Measurements from ENCODE around the gene APBA2.

The APBA2 gene

DNA sequence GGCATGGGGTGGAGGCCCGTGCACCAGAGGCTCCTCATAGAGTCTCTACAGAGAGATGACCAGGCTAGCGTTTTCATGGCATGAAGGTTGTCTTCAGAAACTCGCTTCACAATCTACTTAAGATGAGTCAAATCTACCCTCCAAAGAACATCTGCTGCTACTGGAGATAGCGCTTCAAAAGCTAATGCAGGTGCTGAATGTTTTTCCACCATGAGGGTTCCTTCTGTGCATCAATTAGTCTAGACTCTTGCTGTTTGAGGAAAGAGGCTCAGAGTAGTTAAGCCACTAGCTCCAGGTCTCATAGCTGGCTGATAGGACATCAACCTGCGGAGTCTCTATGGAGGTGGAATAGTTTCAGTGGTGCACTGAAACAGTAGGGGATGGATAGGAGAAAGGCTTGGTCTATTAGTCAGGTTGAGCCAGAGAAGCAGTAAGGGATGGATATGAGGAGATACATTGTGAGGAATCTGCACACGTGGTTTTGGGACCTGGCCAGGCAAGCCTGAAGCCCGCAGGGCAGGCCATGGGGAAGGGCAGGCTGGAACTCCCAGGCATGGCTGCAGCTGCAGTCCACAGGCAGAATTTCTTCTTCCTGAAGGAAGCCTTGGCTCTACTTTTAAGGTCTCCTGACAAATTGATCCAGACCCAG lies 117.5 kb downstream of the APBA2 start:
- Histone ChIP-seq H3K27ac (ENCODE audit: low read length) (no peak overlapping the region), H3K36me3 (ENCODE audit: control insufficient read depth in 1 of 2, insufficient read depth in 2 of 2, low read length in 2 of 2) (no peaks in the 10 kb centered on the region), H3K27me3 (ENCODE audit: low read depth, low read length) (no peaks in the 10 kb centered on the region), H3K9me3 (ENCODE audit: control insufficient read depth in 1 of 2, low read length in 2 of 2) (no peaks in the 10 kb centered on the region), H3K4me1 (ENCODE audit: control insufficient read depth in 1 of 2, insufficient read depth in 2 of 2, low read length in 2 of 2) (no peaks in the 10 kb centered on the region), H3K4me3 (ENCODE audit: low read depth in 1 of 2, low read length in 2 of 2) (no peak overlapping the region)

DNA sequence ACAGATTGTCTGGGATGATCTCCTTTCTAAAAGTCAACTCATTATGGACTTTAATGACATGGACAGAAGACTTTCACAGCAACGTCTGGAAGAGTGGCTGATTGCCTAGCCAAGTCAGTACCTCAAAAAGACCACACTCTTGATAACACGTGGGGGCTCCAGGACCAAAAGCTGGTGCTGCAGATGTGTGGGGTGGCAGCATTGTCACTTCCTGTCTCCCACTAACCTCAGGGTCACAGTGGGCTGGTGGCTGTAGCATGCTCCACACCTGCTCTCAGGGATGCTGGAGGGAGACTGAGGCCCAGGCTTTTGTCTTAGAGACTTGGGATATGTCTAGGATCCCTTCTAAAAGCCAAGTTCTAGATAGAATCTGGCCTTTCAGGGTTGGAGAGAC lies 118.1 kb downstream of the APBA2 start:
- Histone ChIP-seq H3K27me3 (ENCODE audit: low read depth, low read length) (no peaks in the 10 kb centered on the region), H3K4me3 (ENCODE audit: low read depth in 1 of 2, low read length in 2 of 2) (no peak overlapping the region), H3K27ac (ENCODE audit: low read length) (no peak overlapping the region), H3K9me3 (ENCODE audit: control insufficient read depth in 1 of 2, low read length in 2 of 2) (no peaks in the 10 kb centered on the region), H3K36me3 (ENCODE audit: control insufficient read depth in 1 of 2, insufficient read depth in 2 of 2, low read length in 2 of 2) (no peaks in the 10 kb centered on the region), H3K4me1 (ENCODE audit: control insufficient read depth in 1 of 2, insufficient read depth in 2 of 2, low read length in 2 of 2) (no peaks in the 10 kb centered on the region)

DNA sequence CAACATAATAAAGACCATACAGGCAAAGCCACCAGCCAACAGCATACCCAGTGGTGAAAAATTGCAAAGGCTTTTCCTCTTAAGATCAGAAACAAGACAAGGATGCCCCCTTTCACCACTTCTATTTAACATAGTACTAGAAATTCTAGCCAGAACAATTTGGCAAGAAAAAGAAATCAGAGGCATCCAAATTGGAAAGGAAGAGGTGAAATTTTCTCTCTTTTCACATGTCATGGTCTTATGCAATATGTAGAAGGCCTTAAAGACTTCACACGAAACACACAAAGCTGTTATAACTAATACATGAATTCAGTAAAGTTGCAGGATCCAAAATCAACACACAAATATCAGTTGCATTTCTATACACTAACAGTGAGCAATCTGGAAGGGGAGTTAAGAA lies 120.2 kb downstream of the APBA2 start:
- no peaks in the 10 kb centered on the region for H3K9me3 ChIP-seq (ENCODE audit: control insufficient read depth in 1 of 2, low read length in 2 of 2)
- no peaks in the 10 kb centered on the region for H3K4me1 ChIP-seq (ENCODE audit: control insufficient read depth in 1 of 2, insufficient read depth in 2 of 2, low read length in 2 of 2)
- no peaks in the 10 kb centered on the region for H3K27me3 ChIP-seq (ENCODE audit: low read depth, low read length)
- no peaks in the 10 kb centered on the region for H3K36me3 ChIP-seq (ENCODE audit: control insufficient read depth in 1 of 2, insufficient read depth in 2 of 2, low read length in 2 of 2)
- no peak overlapping the region for H3K27ac ChIP-seq (ENCODE audit: low read length)
- H3K4me3 ChIP-seq (ENCODE audit: low read depth in 1 of 2, low read length in 2 of 2), result no peak overlapping the region

DNA sequence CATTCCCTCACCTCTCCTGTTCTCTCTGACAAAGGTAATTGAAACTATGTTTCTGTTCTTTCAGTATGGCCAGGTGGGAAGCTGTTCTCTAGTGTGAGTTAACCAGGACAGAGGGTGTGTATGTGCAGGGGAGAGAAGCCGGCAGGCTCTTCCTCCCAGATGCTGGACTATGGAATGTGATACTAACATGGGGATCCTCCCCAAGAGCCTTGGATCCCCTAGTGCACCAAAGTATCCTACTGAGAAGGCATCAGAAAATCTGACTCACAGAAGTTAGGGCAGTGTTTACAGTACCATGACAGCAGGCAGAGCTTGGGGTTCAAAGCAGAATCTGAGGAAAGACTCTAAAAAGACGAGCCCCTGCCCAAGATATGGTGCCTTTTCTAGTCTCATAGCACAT lies 123.1 kb downstream of the APBA2 start:
- Histone ChIP-seq H3K27ac (ENCODE audit: low read length) (no peak overlapping the region), H3K4me1 (ENCODE audit: control insufficient read depth in 1 of 2, insufficient read depth in 2 of 2, low read length in 2 of 2) (no peaks in the 10 kb centered on the region), H3K36me3 (ENCODE audit: control insufficient read depth in 1 of 2, insufficient read depth in 2 of 2, low read length in 2 of 2) (no peaks in the 10 kb centered on the region), H3K9me3 (ENCODE audit: control insufficient read depth in 1 of 2, low read length in 2 of 2) (no peaks in the 10 kb centered on the region), H3K4me3 (ENCODE audit: low read depth in 1 of 2, low read length in 2 of 2) (no peak overlapping the region), H3K27me3 (ENCODE audit: low read depth, low read length) (no peaks in the 10 kb centered on the region)

DNA sequence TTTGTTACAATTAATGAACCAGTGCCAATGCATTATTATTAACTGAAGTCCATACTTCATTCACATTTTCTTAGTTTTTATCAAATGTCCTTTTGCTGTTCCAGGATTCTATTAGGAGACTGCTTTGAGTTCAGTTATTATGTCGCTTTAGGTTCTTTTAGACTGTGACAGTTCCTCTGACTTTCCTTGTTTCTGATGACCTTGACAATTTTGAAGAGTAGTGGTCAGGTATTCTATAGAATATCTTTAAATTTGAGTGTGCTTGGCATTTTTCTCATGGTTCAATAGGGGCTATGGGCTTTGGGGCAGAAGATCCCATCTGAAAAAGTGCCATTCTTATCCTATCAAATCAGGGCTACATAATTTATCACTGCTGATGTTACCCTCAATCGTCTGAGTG lies 126.3 kb downstream of the APBA2 start:
- H3K9me3 ChIP-seq (ENCODE audit: control insufficient read depth in 1 of 2, low read length in 2 of 2), result no peaks in the 10 kb centered on the region
- no peaks in the 10 kb centered on the region for H3K27me3 ChIP-seq (ENCODE audit: low read depth, low read length)
- H3K36me3 ChIP-seq (ENCODE audit: control insufficient read depth in 1 of 2, insufficient read depth in 2 of 2, low read length in 2 of 2), result no peaks in the 10 kb centered on the region
- no peak overlapping the region for H3K27ac ChIP-seq (ENCODE audit: low read length)
- H3K4me3 ChIP-seq (ENCODE audit: low read depth in 1 of 2, low read length in 2 of 2), result no peak overlapping the region
- H3K4me1 ChIP-seq (ENCODE audit: control insufficient read depth in 1 of 2, insufficient read depth in 2 of 2, low read length in 2 of 2), result no peaks in the 10 kb centered on the region

DNA sequence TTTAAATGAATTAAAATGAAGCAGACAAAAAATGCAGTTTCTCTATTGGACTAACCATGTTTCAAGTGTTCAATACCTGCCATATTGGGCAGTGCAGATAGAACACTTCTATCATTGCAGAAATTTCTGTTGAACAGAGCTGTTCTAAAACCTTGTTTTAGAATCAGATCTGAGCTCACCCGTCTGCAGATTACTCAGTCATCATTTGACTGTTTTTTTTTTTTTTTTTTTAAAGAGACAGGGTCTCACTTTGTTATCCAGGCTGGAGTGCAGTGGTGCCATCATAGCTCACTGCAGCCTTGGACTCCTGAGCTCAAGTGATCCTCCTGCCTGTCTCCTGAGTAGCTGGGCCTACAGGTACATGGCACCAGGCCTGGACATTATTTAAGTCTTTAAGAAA lies 128.7 kb downstream of the APBA2 start:
- Histone ChIP-seq H3K36me3 (ENCODE audit: control insufficient read depth in 1 of 2, insufficient read depth in 2 of 2, low read length in 2 of 2) (no peaks in the 10 kb centered on the region), H3K4me3 (ENCODE audit: low read depth in 1 of 2, low read length in 2 of 2) (no peak overlapping the region), H3K4me1 (ENCODE audit: control insufficient read depth in 1 of 2, insufficient read depth in 2 of 2, low read length in 2 of 2) (no peaks in the 10 kb centered on the region), H3K9me3 (ENCODE audit: control insufficient read depth in 1 of 2, low read length in 2 of 2) (no peaks in the 10 kb centered on the region), H3K27me3 (ENCODE audit: low read depth, low read length) (no peaks in the 10 kb centered on the region), H3K27ac (ENCODE audit: low read length) (no peak overlapping the region)

DNA sequence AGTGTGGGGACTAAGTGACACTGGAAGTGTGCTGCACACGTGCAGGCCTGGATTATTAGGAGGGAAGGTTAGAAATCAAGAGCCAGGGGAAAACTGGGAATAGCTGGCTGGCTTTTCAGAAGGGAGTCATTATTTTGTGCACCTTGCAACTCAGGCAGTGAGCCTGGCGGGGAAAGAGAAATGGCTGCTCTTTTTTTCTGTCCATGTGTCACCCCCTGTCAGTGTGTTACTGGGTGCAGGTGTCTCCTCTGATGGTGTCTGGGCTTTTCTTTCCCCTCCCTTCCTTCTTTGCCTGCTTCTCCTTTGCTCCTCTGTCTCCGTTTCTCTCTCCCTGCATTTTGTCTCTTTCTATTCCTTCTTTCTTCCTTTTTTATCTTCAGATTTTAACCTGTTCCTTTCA lies 130.7 kb downstream of the APBA2 start:
- H3K27ac ChIP-seq (ENCODE audit: low read length), result no peak overlapping the region
- no peak overlapping the region for H3K4me3 ChIP-seq (ENCODE audit: low read depth in 1 of 2, low read length in 2 of 2)
- H3K36me3 ChIP-seq (ENCODE audit: control insufficient read depth in 1 of 2, insufficient read depth in 2 of 2, low read length in 2 of 2), result no peaks in the 10 kb centered on the region
- no peaks in the 10 kb centered on the region for H3K4me1 ChIP-seq (ENCODE audit: control insufficient read depth in 1 of 2, insufficient read depth in 2 of 2, low read length in 2 of 2)
- no peaks in the 10 kb centered on the region for H3K27me3 ChIP-seq (ENCODE audit: low read depth, low read length)
- H3K9me3 ChIP-seq (ENCODE audit: control insufficient read depth in 1 of 2, low read length in 2 of 2), result no peaks in the 10 kb centered on the region

DNA sequence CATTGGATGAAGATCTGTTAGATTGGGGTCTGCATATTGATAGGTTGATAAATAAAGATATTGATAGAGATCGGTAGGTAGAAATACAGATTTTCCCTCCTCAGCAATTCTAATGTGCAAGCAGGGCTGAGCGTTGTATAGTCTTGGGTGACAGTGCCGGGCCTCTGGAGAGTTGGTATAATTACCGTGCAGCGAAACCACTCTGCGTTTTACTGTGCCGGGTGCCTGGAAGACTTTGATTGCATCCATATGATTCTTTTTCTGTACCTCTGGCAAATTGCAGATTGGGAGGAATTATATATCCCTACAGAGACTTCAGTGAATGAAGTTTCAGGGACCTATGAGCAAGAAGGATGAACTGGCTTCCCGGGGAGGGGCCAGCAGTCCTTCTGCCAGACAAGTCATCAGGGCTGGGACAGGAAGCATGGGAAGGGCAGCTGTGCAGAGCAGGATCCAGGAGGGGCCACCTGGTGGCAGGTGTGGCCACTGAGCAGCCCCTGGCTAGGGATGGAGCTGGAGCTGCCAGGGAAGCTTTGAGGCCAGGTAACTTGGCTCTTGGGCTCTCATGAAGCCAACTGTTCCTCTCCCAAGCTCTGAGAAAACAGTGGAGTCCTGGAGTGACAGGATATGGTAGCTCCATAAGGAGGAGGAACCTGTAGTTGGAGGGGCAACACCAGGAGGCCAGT lies 132.5 kb downstream of the APBA2 start:
- no peaks in the 10 kb centered on the region for H3K9me3 ChIP-seq (ENCODE audit: control insufficient read depth in 1 of 2, low read length in 2 of 2)
- H3K27ac ChIP-seq (ENCODE audit: low read length), result no peak overlapping the region
- H3K4me1 ChIP-seq (ENCODE audit: control insufficient read depth in 1 of 2, insufficient read depth in 2 of 2, low read length in 2 of 2), result no peaks in the 10 kb centered on the region

DNA sequence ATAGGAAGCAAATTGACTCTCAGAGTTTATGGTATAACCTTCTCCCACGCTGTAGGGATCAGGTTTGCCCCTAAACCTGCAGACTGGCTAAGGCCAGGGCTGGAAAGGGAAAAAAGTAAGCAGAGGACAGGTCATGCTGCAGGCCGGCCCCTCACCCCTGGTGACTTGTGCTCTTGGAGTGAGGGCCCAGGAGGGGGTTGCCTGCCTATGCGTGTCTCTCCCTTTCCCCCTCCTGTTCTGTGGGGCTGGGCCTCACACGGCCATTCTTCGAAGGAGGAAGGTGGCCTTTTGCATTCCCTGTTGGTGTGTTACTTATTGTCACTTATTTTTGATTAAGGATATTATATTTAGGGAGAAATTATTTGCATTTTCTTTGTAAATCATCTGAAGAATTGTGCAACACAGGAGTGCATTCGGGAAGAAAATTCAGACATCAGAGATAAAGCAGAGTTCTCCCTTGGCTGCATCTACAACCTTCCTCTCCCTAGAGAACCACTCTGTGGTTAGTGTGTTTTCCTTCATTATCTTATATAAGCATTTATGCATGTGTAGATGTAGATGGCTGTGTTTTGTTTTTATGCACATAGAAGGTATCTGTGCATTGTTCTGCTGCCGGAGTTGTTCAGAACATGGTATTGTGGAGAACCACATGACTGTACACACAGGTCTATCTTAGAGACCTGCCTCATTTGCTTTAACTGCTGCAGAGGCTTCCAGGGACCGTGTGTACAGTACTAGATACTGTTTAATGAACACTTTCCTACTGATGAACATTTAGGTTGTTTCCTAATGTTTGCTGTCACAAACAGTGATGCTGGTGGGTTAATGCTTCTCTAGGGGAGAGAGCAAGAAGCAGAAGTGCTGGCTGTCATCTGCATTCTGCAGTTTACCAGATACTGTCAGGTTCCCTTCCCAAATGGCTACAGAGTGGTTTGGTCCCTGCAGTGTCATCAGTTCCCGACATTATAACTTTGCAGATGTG lies 133.5 kb downstream of the APBA2 start:
- Histone ChIP-seq H3K4me3 (ENCODE audit: low read depth in 1 of 2, low read length in 2 of 2) (no peak overlapping the region), H3K27ac (ENCODE audit: low read length) (no peak overlapping the region), H3K9me3 (ENCODE audit: control insufficient read depth in 1 of 2, low read length in 2 of 2) (no peaks in the 10 kb centered on the region), H3K27me3 (ENCODE audit: low read depth, low read length) (no peaks in the 10 kb centered on the region), H3K36me3 (ENCODE audit: control insufficient read depth in 1 of 2, insufficient read depth in 2 of 2, low read length in 2 of 2) (no peaks in the 10 kb centered on the region), H3K4me1 (ENCODE audit: control insufficient read depth in 1 of 2, insufficient read depth in 2 of 2, low read length in 2 of 2) (no peaks in the 10 kb centered on the region)

More for the DNA sequence above, 132.5 kb downstream of the APBA2 start:
- H3K27me3 ChIP-seq (ENCODE audit: low read depth, low read length), result no peaks in the 10 kb centered on the region
- no peaks in the 10 kb centered on the region for H3K36me3 ChIP-seq (ENCODE audit: control insufficient read depth in 1 of 2, insufficient read depth in 2 of 2, low read length in 2 of 2)
- no peak overlapping the region for H3K4me3 ChIP-seq (ENCODE audit: low read depth in 1 of 2, low read length in 2 of 2)

DNA sequence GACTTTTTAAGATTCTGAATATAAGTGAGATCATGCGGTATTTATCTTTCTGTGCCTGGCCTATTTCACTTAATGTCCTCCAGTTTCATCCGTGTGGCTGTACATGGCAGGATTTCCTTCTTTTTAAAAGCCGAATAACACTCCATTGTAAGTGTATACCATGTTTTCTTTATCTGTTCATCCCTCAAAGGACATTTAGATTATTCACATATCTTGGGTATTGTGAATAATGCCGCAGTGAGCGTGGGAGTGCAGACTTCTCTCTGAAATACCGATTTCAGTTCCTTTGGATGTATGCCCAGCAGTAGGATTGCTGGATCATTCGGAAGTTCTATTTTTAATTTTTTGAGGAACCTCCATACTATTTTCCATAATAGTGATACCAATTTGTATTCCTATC lies 136.1 kb downstream of the APBA2 start:
- Histone ChIP-seq H3K4me1 (ENCODE audit: control insufficient read depth in 1 of 2, insufficient read depth in 2 of 2, low read length in 2 of 2) (no peaks in the 10 kb centered on the region), H3K9me3 (ENCODE audit: control insufficient read depth in 1 of 2, low read length in 2 of 2) (no peaks in the 10 kb centered on the region), H3K36me3 (ENCODE audit: control insufficient read depth in 1 of 2, insufficient read depth in 2 of 2, low read length in 2 of 2) (no peaks in the 10 kb centered on the region), H3K27me3 (ENCODE audit: low read depth, low read length) (no peaks in the 10 kb centered on the region), H3K4me3 (ENCODE audit: low read depth in 1 of 2, low read length in 2 of 2) (no peak overlapping the region), H3K27ac (ENCODE audit: low read length) (no peak overlapping the region)

DNA sequence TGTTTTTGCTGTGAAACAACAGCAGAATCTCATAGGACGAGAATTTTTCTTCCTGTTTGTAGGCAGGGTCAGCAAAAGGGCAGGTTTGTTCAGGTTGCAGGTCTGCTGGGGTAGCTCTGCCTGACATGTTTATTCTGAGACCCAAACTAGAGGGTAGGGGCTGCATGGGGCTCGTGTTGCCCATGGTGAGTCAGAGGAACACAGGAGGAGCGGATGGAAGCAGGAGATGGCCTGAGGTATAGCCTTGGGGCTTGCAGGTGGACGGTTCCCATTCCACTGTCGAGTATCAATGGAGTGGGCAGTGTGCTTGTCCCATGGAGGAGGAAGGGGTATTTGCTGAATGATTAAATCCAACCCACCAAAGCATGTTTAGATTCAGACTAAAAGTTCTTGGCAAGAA lies 138.9 kb downstream of the APBA2 start:
- Histone ChIP-seq H3K27me3 (ENCODE audit: low read depth, low read length) (no peaks in the 10 kb centered on the region), H3K4me3 (ENCODE audit: low read depth in 1 of 2, low read length in 2 of 2) (no peak overlapping the region), H3K9me3 (ENCODE audit: control insufficient read depth in 1 of 2, low read length in 2 of 2) (no peaks in the 10 kb centered on the region), H3K36me3 (ENCODE audit: control insufficient read depth in 1 of 2, insufficient read depth in 2 of 2, low read length in 2 of 2) (no peaks in the 10 kb centered on the region), H3K4me1 (ENCODE audit: control insufficient read depth in 1 of 2, insufficient read depth in 2 of 2, low read length in 2 of 2) (no peaks in the 10 kb centered on the region), H3K27ac (ENCODE audit: low read length) (no peak overlapping the region)
